NCI-H1694 (cell line): Measurements from ENCODE around the gene MOCS1.

Source experiments
- DNase-seq: peaks from one replicate; lab custom pipeline; 2025; lab: John Stamatoyannopoulos, UW

Gene MOCS1

DNA sequence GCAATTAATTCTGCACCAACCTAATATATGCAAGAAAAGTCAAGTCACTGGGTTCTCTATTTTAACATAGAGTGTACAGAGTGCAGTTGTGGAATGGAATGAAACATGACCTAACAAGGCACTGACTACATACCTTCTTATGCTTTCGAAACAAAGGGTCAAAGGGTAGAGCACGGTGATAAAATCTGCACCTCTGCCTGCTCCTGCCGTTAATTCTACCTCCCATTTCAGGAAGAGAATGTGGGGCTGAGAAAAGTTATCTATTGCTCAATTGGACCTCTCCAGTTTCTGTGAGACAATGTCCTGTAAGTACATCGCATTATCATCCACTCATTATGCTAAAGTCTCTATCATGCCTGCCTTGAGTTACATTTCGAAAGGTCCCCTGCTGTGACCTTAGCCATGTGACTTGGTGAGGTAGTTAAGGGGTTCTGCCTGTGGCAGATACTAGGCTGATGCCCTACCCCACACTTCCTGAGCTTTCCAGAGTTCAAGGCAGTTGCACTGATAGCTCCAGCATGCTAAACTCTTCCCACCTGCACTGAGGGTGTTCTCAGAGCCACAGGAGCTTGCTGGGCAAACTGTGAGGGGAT is 14.0 kb upstream of the MOCS1 start:
- DNase-seq, result no peak

- no peak for DNase-seq
Observed at GRCh38 chr6:39947611-39948068, 13.4 kb upstream of the MOCS1 start.

DNA sequence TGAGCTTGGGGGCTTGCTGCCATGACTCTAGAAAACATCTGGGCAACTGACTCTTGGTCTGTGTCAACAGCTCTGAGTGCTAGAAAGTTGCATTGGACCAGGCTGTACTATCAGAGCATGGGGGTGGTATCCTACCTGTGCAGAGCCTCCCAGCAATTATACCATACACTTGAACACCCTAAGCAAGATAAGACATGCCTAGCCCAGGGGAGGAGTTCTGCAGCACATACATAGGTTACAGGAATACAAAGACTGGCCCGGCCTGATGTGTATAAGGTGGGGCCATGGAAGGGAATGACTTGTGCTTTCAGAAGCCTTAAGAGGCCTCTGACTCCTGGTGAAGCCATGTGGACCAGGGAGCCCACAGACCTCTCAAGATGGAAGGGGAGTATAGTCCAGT is 11.4 kb upstream of the MOCS1 start:
- DNase-seq, result no peak

- no peak for DNase-seq
Observed at GRCh38 chr6:39942903-39943580, 8.8 kb upstream of the MOCS1 start.

GRCh38 chr6:39941820-39942219 is 7.6 kb upstream of the MOCS1 start:
- DNase-seq, result no peak

GRCh38 chr6:39941138-39941537 is 6.9 kb upstream of the MOCS1 start:
- no peak for DNase-seq

GRCh38 chr6:39938773-39939654 is 4.8 kb upstream of the MOCS1 start:
- DNase-seq, result no peak

- DNase-seq, result no peak
Observed at GRCh38 chr6:39937686-39938333, 3.5 kb upstream of the MOCS1 start.

GRCh38 chr6:39936857-39937256 is 2.6 kb upstream of the MOCS1 start:
- DNase-seq, result no peak

DNA sequence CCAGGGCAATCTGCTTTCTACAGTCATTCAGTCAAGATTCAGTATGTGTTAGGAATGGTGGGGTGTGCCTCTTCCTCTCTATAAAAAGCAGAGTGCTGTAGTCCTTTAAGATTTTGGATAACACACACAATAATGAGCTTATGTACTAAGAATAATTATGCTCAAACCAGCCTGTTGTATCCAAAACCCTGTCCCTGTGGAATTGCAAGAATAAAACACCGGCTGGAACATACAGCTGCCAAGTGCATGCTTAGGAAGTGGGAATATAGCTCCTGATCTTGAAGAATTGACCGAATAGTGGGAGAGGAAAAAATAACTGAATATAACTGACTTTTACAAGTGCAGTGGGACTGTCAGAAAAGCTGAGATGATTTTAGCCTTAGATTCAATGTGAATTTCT is 979 bp upstream of the MOCS1 start:
- no peak for DNase-seq

DNA sequence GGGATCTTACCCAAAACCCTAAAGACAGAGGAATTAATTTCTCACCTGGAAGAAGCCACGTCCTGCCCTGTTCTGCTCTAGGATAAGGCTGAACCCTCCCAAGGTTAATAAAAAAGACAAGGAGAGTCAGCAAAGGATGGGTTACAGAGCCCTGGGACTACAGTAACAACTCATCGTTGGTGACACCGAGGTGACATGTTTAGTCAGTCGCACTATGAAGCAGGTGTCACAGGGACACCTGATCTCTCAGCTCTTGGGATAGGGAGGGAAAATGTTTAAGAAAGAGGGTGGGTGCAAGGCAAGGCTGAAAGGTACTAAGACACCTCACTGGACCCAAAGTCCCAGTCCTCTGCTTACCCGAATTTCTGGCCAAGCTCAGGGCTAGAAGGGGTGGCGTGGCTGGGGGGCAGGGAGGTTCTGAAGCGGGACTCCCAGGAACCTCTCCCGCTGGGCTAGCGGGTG is 562 bp downstream of the MOCS1 start:
- no peak for DNase-seq

GRCh38 chr6:39932386-39932910 is 1.8 kb downstream of the MOCS1 start:
- DNase-seq, result no peak

- DNase-seq, result no peak
Observed at GRCh38 chr6:39931607-39932006, 2.7 kb downstream of the MOCS1 start.

DNA sequence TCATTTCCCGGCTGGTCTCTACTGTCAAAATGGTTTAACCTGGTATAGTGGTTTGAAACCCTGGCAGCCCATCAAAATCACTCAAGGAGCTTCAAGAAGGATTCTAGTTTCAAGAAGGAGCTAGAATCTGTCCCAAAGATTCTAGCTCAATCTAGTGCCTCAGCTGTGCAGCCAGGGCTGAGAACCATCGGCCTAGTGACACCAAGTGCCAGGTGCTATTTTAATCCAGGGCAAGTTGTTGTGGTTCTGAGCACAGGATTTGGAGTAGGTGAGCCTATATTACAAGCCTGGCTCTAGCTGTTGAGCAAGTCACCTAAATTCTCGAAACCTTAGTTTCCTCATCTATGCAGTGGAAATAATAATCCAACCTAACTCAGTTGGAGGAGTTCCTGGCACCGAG is 3.7 kb downstream of the MOCS1 start:
- DNase-seq, result no peak

- no peak for DNase-seq
Observed at GRCh38 chr6:39929733-39930461, 4.4 kb downstream of the MOCS1 start.

DNA sequence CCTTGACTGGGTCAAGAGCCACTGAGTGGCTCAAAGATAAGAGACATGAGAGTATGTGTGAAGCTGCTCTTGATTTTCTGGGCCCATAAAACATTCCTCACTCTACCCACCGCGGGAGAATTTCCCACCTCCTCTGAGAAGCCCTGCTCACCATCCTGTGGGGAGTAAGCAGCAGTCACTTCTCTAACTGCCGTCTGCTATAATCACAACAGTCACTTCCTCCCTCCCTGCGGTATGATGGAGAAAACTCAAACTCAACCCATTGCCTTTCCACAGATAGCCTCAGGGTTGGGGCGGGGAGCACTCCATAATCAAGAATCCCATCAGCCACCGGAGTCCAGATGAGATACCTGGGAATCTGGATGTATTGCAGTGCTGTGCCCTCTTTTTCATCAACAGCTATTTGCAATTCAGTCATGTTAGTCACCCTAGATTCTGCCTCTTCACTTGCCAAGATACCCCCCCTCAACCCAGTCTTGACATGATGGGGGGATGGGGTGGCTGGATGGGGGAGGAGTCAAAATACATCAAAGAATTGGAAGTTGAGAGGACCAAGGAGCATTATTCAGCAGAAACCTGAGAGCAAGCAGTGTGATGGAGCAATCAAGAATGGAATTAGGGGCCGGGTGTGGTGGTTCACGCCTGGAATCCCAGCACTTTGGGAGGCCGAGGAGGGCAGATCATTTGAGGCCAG is 5.1 kb downstream of the MOCS1 start:
- DNase-seq, result no peak

GRCh38 chr6:39927159-39927558 is 7.1 kb downstream of the MOCS1 start:
- no peak for DNase-seq

DNA sequence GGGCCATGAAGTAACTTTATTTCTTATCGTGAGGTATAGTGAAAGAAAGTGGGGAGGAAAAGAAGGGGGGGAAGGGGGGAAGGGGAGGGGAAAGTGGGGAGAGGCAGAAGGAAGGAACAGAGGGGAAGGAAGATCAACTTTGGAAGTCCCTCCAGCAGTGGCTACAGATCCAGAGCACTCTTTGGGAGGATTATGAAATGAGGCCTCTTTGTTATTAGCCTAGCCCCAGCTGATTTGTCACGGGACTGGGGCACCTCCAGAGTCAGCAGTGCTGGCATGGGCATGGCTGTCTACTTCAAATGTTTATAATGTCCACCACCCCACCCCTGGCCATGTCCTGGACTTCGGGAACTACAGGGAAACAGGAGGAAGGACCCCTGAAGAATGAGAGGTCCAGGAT is 7.6 kb downstream of the MOCS1 start:
- no peak for DNase-seq

GRCh38 chr6:39925931-39926290 is 8.4 kb downstream of the MOCS1 start:
- DNase-seq, result no peak

- DNase-seq, result no peak
Observed at GRCh38 chr6:39925191-39925930, 8.9 kb downstream of the MOCS1 start.
